Osteoblast (primary cell): ENCODE results near the gene SRRM5. TPM values are rescaled to one million over a fixed set of nuclear protein-coding genes. Genes with fewer than 3 reads are reported as not detected.

Experiments used
- DNase-seq: peaks from one replicate; pipeline ENCODE4 v3.0.0; 2011; ENCODE audit warnings: low spot score, mixed read lengths; ENCODE audit not compliant: insufficient read length; ENCODE audit errors: missing footprints
- H2AFZ ChIP-seq: 2 replicates; pipeline ENCODE4 v1.6.0; 2011; ENCODE audit warnings: mild to moderate bottlenecking, low read length
- H3K27ac ChIP-seq: 2 replicates; pipeline ENCODE4 v1.5.1; 2011; ENCODE audit warnings: mild to moderate bottlenecking, low read depth, low read length, moderate library complexity
- H3K27me3 ChIP-seq: 2 replicates; pipeline ENCODE4 v1.6.0; 2012; ENCODE audit warnings: mild to moderate bottlenecking, control low read depth, inconsistent platforms, low read length, moderate library complexity; ENCODE audit not compliant: insufficient read depth
- H3K36me3 ChIP-seq: 2 replicates; pipeline ENCODE4 v1.5.1; 2011; ENCODE audit warnings: mild to moderate bottlenecking, low read length, control low read depth, moderate library complexity; ENCODE audit not compliant: insufficient read depth
- H3K4me1 ChIP-seq: 2 replicates; pipeline ENCODE4 v1.5.1; 2011; ENCODE audit warnings: mild to moderate bottlenecking, low read length, control low read depth, moderate library complexity; ENCODE audit not compliant: insufficient read depth
- H3K4me2 ChIP-seq: 2 replicates; pipeline ENCODE4 v1.6.0; 2011; ENCODE audit warnings: mild to moderate bottlenecking, low read length; ENCODE audit not compliant: insufficient read depth
- H3K4me3 ChIP-seq: fragments of 200-600 bp; sonication (generic); 3 replicates; pipeline ENCODE4 v1.5.1; 2012; ENCODE audit warnings: mild to moderate bottlenecking, low read length, inconsistent platforms; ENCODE audit not compliant: insufficient read depth
- H3K79me2 ChIP-seq: 2 replicates; pipeline ENCODE4 v1.6.0; 2012; ENCODE audit warnings: mild to moderate bottlenecking, low read length, control low read depth, inconsistent platforms; ENCODE audit not compliant: insufficient read depth
- H3K9me3 ChIP-seq: 2 replicates; pipeline ENCODE4 v1.5.1; 2011; ENCODE audit warnings: low read depth, low read length, control low read depth
- H4K20me1 ChIP-seq: 2 replicates; pipeline ENCODE4 v1.6.0; 2012; ENCODE audit warnings: mild to moderate bottlenecking, low read length, control low read depth; ENCODE audit not compliant: insufficient read depth
- total RNA-seq: library from RNA; depleted of rRNA; stranded (reverse); fragments of >200 nt; gene quantifications from 2 replicates; pipeline ENCODE4 v1.2.3, GENCODE V29; 2012
- TF ChIP-seq, protein P1 (sequence below): IDR thresholded peaks from 2 replicates; pipeline ENCODE4 v1.5.1; 2011; ENCODE audit warnings: mild to moderate bottlenecking, low read depth, low read length, moderate library complexity; ENCODE audit errors: extremely low read depth

SRRM5 gene
- total RNA-seq, 1 donor = under 0.01 TPM

DNA sequence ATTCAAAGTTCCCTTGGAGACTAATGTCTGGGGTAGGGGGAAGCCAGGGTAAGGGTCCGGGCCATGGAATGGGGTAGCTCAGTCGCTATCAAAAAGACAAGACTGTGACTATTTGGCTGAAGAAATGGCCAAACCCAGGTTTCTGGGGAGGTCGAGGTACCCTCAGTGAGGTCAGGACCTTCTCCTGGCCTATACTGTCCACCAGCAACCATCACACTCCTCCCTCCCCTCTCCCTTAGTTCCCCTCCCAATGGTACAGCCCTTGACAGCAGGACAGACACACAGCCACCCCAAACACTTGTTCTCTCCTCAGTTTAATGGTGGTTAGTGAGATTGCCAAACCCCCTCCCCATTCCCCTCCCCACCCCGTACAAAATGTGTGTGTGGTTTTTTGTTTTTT, 10.2 kb downstream of the SRRM5 start:
- Histone ChIP-seq H3K27me3 (no peaks in the 10 kb centered on the region), H3K27ac (no peak overlapping the region), H3K36me3 (no peaks in the 10 kb centered on the region), H3K4me1 (peaks cover 12% of the 10 kb centered on the region), H3K79me2 (peaks cover 17% of the 10 kb centered on the region), H3K9me3 (no peaks in the 10 kb centered on the region), H2AFZ (no peak overlapping the region), H3K4me2 (no peak overlapping the region), H4K20me1 (no peaks in the 10 kb centered on the region), H3K4me3 (no peak overlapping the region)
- TF ChIP-seq, protein P1, sequence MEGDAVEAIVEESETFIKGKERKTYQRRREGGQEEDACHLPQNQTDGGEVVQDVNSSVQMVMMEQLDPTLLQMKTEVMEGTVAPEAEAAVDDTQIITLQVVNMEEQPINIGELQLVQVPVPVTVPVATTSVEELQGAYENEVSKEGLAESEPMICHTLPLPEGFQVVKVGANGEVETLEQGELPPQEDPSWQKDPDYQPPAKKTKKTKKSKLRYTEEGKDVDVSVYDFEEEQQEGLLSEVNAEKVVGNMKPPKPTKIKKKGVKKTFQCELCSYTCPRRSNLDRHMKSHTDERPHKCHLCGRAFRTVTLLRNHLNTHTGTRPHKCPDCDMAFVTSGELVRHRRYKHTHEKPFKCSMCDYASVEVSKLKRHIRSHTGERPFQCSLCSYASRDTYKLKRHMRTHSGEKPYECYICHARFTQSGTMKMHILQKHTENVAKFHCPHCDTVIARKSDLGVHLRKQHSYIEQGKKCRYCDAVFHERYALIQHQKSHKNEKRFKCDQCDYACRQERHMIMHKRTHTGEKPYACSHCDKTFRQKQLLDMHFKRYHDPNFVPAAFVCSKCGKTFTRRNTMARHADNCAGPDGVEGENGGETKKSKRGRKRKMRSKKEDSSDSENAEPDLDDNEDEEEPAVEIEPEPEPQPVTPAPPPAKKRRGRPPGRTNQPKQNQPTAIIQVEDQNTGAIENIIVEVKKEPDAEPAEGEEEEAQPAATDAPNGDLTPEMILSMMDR = no peak
- peak; percentile 21 for DNase-seq

DNA sequence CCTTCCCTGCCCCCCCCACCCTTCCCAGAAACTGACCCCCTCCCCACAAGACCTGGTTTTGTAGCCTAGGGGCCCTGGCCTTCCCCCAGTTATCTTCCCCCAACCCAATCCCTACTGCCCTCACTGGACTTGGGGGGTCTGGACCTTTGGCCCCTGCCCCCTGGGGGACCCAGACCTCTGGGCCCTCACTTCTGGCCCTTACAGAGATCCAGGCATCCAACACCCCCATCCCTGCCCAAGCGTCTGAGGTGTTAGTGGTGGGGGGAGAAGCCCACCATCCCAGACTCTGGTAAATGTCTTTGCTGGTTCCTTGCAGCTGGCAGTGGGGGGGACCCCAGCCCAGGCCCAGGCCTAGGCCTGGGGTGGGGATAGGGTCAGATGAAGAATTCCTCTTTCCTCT, 11.1 kb downstream of the SRRM5 start:
- Histone ChIP-seq H3K27me3 (no peaks in the 10 kb centered on the region), H4K20me1 (no peaks in the 10 kb centered on the region), H2AFZ (no peak overlapping the region), H3K4me2 (no peak overlapping the region), H3K4me3 (no peak overlapping the region), H3K4me1 (peaks cover 12% of the 10 kb centered on the region), H3K36me3 (no peaks in the 10 kb centered on the region), H3K9me3 (no peaks in the 10 kb centered on the region), H3K79me2 (peaks cover 11% of the 10 kb centered on the region), H3K27ac (no peak overlapping the region)
- TF ChIP-seq, protein P1 = no peak
- peak; percentile 54 for DNase-seq

DNA sequence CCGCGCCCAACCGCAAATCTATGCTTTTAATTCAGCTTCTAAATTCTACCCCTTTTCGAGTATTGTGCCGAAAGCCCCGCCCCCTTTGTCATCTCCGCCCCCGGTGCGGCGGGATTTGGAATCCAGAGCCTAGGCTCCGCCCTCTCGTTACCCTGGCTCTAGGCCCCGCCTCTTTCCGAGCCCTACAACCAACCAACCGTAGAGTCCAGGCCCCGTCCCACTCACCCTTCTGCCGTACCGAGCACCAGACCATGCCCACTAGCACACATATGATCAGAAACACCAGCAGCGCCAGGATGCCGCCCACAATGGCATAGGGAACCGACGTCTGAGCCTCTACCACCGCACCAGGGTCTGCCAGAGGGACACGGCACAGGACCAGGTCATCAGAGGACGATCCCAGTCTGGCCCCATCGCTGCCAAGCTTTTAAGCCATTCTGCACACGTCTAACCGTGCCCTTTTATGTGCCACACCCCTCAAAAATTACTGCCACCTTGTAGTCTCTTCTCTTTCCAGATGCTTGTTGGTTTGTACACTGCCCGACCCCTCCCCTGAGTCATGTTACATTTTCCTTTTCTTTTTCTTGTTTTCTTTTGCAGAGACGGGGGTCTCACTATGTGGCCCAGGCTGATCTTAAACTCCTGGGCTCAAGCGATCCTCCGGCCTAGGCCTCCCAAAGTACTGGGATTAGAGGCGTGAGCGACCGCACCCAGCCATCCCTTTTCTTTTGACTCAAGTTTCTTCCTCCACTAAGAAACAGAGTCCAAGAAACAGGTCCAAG, 12.2 kb downstream of the SRRM5 start:
- Histone ChIP-seq H3K27ac (no peak overlapping the region), H3K4me1 (peaks cover 3% of the 10 kb centered on the region), H3K36me3 (no peaks in the 10 kb centered on the region), H3K4me2 (no peak overlapping the region), H3K4me3 (no peak overlapping the region), H4K20me1 (no peaks in the 10 kb centered on the region), H2AFZ (no peak overlapping the region), H3K79me2 (peaks cover 2% of the 10 kb centered on the region), H3K9me3 (no peaks in the 10 kb centered on the region), H3K27me3 (no peaks in the 10 kb centered on the region)
- DNase-seq = peak; percentile 4
- TF ChIP-seq, protein P1 = no peak

DNA sequence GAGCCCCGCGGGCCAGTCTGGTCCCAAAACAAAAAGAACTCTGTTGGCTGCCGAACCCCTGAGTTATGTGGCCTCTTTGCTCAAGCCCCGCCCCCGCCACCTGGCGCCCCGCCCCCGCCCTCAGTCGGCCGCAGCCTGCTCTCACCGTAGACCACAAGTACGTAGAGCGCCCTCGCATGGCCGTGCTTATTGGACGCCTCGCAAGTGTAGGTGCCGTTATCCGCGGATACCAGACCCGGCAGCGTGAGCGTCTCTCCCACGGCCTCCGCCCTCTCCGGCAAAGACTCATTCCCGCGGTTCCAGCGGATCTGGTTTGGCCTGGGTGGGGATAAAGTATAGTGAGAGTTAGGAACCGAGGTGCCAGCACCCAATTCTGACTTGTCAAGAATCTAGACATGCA, 13.0 kb downstream of the SRRM5 start:
- Histone ChIP-seq H3K27ac (no peak overlapping the region), H3K27me3 (no peaks in the 10 kb centered on the region), H3K79me2 (no peaks in the 10 kb centered on the region), H3K4me3 (no peak overlapping the region), H4K20me1 (no peaks in the 10 kb centered on the region), H3K36me3 (no peaks in the 10 kb centered on the region), H3K9me3 (no peaks in the 10 kb centered on the region), H3K4me1 (peaks cover 3% of the 10 kb centered on the region), H3K4me2 (no peak overlapping the region), H2AFZ (no peak overlapping the region)
- TF ChIP-seq, protein P1 = no peak
- peak; percentile 84 for DNase-seq
